Mesothelial cell of epicardium (in vitro differentiated cells): ENCODE measurements around the gene HSD17B12. TPM values are rescaled to one million over a fixed set of nuclear protein-coding genes. Genes with fewer than 3 reads are reported as not detected.
"Not testable (repeated sequence)": the region's sequence is repeated elsewhere in the genome, so short reads cannot be mapped to it uniquely, and the experiment has no call there.

Experiments used
- DNase-seq, 2 experiments: peaks; one replicate each; pipeline ENCODE4 v3.0.0; 2021; ENCODE audit warnings: low spot score in 2 of 2; ENCODE audit not compliant: unreplicated experiment in 2 of 2
- H3K27ac Mint-ChIP-seq: 2 replicates; pipeline ENCODE4 v1.8.0; 2021; ENCODE audit warnings: mixed read lengths
- H3K27me3 Mint-ChIP-seq: 2 replicates; pipeline ENCODE4 v1.8.0; 2021; ENCODE audit warnings: low read depth, mixed read lengths
- H3K36me3 Mint-ChIP-seq: 2 replicates; pipeline ENCODE4 v1.8.0; 2021; ENCODE audit warnings: mixed read lengths
- H3K4me1 Mint-ChIP-seq: 2 replicates; pipeline ENCODE4 v1.8.0; 2021; ENCODE audit warnings: mixed read lengths
- H3K4me3 Mint-ChIP-seq: 2 replicates; pipeline ENCODE4 v1.8.0; 2021; ENCODE audit warnings: mild to moderate bottlenecking, moderate library complexity, mixed read lengths
- H3K9me3 Mint-ChIP-seq: 2 replicates; pipeline ENCODE4 v1.8.0; 2021; ENCODE audit warnings: mixed read lengths
- total RNA-seq: library from RNA; stranded (reverse); gene quantifications from 3 replicates; pipeline ENCODE4 v1.2.1, GENCODE V29; 2021
- TF ChIP-seq, protein P1 (sequence below): fragments of 200-600 bp; sonication (generic); IDR thresholded peaks from one replicate; pipeline ENCODE4 v1.5.0; 2021; ENCODE audit warnings: antibody characterized with exemption; ENCODE audit not compliant: unreplicated experiment

Gene HSD17B12
- total RNA-seq, 1 donor from 2014 or later = 99.9 TPM

GRCh38 chr11:43681401-43681942, 934 bp downstream of the HSD17B12 start:
- Mint-ChIP-seq H3K9me3 (no peaks in the 10 kb centered on the region), H3K36me3 (peaks cover 26% of the 10 kb centered on the region), H3K27ac (peak overlapping the region; percentile 99), H3K27me3 (no peaks in the 10 kb centered on the region), H3K4me1 (peaks cover 40% of the 10 kb centered on the region), H3K4me3 (peak overlapping the region; percentile 93)
- TF ChIP-seq, protein P1, sequence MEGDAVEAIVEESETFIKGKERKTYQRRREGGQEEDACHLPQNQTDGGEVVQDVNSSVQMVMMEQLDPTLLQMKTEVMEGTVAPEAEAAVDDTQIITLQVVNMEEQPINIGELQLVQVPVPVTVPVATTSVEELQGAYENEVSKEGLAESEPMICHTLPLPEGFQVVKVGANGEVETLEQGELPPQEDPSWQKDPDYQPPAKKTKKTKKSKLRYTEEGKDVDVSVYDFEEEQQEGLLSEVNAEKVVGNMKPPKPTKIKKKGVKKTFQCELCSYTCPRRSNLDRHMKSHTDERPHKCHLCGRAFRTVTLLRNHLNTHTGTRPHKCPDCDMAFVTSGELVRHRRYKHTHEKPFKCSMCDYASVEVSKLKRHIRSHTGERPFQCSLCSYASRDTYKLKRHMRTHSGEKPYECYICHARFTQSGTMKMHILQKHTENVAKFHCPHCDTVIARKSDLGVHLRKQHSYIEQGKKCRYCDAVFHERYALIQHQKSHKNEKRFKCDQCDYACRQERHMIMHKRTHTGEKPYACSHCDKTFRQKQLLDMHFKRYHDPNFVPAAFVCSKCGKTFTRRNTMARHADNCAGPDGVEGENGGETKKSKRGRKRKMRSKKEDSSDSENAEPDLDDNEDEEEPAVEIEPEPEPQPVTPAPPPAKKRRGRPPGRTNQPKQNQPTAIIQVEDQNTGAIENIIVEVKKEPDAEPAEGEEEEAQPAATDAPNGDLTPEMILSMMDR = no peak
- DNase-seq = no peak

- Mint-ChIP-seq H3K36me3 (peaks cover 26% of the 10 kb centered on the region), H3K4me3 (peak overlapping the region; percentile 93), H3K27ac (peak overlapping the region; percentile 99), H3K4me1 (peaks cover 42% of the 10 kb centered on the region)
- not testable (repeated sequence) for DNase-seq, H3K27me3 Mint-ChIP-seq, H3K9me3 Mint-ChIP-seq
Measured at GRCh38 chr11:43682081-43682480, 1.5 kb downstream of the HSD17B12 start.

- H3K4me3 Mint-ChIP-seq = no peak overlapping the region
Measured at GRCh38 chr11:43685440-43685839, 4.9 kb downstream of the HSD17B12 start.

DNA sequence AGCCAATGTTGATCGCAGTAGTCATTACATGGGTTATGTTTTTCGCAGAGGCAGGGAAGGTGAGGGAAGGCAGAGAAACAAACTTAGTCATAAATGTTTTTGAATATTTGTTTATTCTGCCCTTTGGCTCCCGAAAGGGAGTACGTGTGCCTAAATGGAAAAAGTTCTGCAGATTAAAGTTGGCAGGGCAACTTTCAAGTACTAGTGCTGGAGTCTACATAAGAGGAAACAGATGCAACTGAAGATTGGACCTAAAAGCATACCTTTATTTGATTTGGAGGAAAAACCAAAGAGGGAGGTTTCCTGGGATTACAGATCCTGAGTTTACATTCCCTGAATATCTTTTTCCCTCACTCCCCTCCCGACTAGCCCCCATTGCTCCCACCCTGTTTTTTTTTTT, 5.7 kb downstream of the HSD17B12 start:
- Mint-ChIP-seq H3K4me1 (peaks cover 47% of the 10 kb centered on the region), H3K4me3 (no peak overlapping the region), H3K27me3 (no peaks in the 10 kb centered on the region), H3K36me3 (peaks cover 35% of the 10 kb centered on the region), H3K9me3 (peaks cover 5% of the 10 kb centered on the region), H3K27ac (peak overlapping the region; percentile 71)
- TF ChIP-seq, protein P1 = no peak
- no peak for DNase-seq

More at GRCh38 chr11:43685440-43685839, 4.9 kb downstream of the HSD17B12 start:
- Mint-ChIP-seq H3K27me3 (no peaks in the 10 kb centered on the region), H3K36me3 (peaks cover 33% of the 10 kb centered on the region), H3K9me3 (peaks cover 5% of the 10 kb centered on the region), H3K4me1 (peaks cover 47% of the 10 kb centered on the region), H3K27ac (no peak overlapping the region)
- TF ChIP-seq, protein P1 = no peak
- DNase-seq = no peak

DNA sequence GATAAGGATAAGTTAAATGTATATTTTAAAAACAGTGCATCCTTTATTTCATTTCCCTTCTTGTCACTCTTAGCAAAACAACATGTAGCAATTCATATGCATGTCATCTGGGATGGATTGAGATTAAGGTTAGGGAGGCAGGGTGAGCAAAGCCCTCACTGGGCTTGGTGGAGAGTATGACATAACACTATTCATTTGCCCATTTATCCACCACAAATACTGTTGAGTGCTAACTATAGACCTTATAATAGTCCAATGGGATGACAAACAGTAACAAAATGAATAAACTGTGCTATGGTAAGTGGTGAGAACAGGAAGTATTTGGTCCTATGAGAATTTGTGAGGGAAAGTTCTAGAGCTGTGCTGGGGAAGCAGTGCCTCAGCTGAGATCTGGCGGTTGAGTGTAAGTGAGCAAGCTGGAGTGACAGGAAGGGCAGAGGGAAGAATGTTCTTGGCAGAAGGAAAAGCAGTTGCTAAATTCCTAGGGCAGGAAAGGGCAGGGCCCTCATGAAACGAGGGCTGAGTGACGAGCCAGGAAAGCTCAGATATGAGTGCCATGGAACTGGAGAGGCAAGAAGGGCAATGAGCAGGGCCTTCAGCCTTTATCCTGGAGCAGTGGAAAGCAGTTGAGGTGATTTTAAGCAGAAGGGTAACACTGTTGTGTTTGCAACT, 6.7 kb downstream of the HSD17B12 start:
- no peak for DNase-seq
- TF ChIP-seq, protein P1 = no peak
- H3K36me3 Mint-ChIP-seq = peaks cover 35% of the 10 kb centered on the region
- peaks cover 38% of the 10 kb centered on the region for H3K4me1 Mint-ChIP-seq
- peaks cover 5% of the 10 kb centered on the region for H3K9me3 Mint-ChIP-seq
- H3K27me3 Mint-ChIP-seq = no peaks in the 10 kb centered on the region
- no peak overlapping the region for H3K4me3 Mint-ChIP-seq
- H3K27ac Mint-ChIP-seq = peak overlapping the region; percentile 4

DNA sequence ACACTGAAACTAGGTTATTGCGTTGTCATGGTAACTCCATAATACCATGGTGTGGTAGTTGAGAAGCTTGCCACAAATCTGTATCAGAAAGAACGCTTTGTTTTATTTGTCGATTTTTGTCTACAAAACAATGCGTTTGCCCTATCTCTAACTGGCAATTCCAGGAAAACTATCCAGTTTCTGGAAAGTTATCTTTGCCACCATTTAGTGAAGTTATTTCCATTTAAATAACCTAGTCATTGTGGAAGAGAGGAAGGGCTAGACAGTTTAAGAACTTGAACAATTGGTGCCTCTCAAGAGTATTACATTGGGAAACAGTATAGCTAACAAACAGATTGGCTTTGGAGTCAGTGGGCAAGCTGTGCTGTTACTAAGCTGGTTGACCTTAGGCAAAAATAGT, 7.9 kb downstream of the HSD17B12 start:
- peaks cover 27% of the 10 kb centered on the region for H3K36me3 Mint-ChIP-seq
- TF ChIP-seq, protein P1 = no peak
- no peak overlapping the region for H3K27ac Mint-ChIP-seq
- peaks cover 28% of the 10 kb centered on the region for H3K4me1 Mint-ChIP-seq
- H3K27me3 Mint-ChIP-seq = no peaks in the 10 kb centered on the region
- H3K4me3 Mint-ChIP-seq = no peak overlapping the region
- DNase-seq = no peak
- H3K9me3 Mint-ChIP-seq = peaks cover 5% of the 10 kb centered on the region
